Activated CD4-positive, alpha-beta T cell treated with anti-CD3 and anti-CD28 coated beads for 36 hours (primary cell): Measurements from ENCODE around the gene TRIOBP. TPM values are rescaled to one million over a fixed set of nuclear protein-coding genes. Genes with fewer than 3 reads are reported as not detected.
"Not testable (repeated sequence)": the region's sequence is repeated elsewhere in the genome, so short reads cannot be mapped to it uniquely, and the experiment has no call there.

Experiments used
- ATAC-seq: fragments of 200-7000 bp; cut with Tn5 transposase; one replicate; pipeline ENCODE4 v1.10.0; 2021; ENCODE audit warnings: mild to moderate bottlenecking, moderate library complexity
- CTCF ChIA-PET: fragments of 350-600 bp; sonication (Branson Sonifier 250); formaldehyde crosslinking; loops from one replicate; lab custom pipeline; 2021; ENCODE audit warnings: antibody characterized with exemption; lab: Charles Lee
- POLR2A ChIA-PET: fragments of 350-600 bp; sonication (Branson Sonifier 250); formaldehyde crosslinking; loops from one replicate; lab custom pipeline; 2021; ENCODE audit warnings: antibody characterized with exemption, inconsistent platforms; lab: Charles Lee
- DNase-seq: peaks from one replicate; pipeline ENCODE4 v3.0.0-alpha.2; 2020
- H3K27ac Mint-ChIP-seq: one replicate; pipeline ENCODE4 v1.8.0; 2021; ENCODE audit warnings: mixed read lengths
- H3K27me3 Mint-ChIP-seq: one replicate; pipeline ENCODE4 v1.8.0; 2021; ENCODE audit warnings: mixed read lengths
- H3K36me3 Mint-ChIP-seq: one replicate; pipeline ENCODE4 v1.8.0; 2021; ENCODE audit warnings: low read depth, mixed read lengths
- H3K4me1 Mint-ChIP-seq: one replicate; pipeline ENCODE4 v1.8.0; 2021; ENCODE audit warnings: mixed read lengths
- H3K4me3 Mint-ChIP-seq: one replicate; pipeline ENCODE4 v1.8.0; 2021; ENCODE audit warnings: mild to moderate bottlenecking, moderate library complexity, mixed read lengths
- H3K9me3 Mint-ChIP-seq: one replicate; pipeline ENCODE4 v1.8.0; 2021; ENCODE audit warnings: low read depth, mixed read lengths
- intact Hi-C, 2 experiments: fragments of 100-400 bp; cut with DNase I in 1 of 2; cut with micrococcal nuclease in 1 of 2; formaldehyde crosslinking; loops; one replicate each; pipeline versions ENCODE4 v1.14.2 to v1.15.1; 2022 to 2024; cut with DNase I, micrococcal nuclease
- total RNA-seq, 2 experiments: library from RNA; stranded (reverse); gene quantifications; one replicate each; pipeline ENCODE4 v1.2.3, GENCODE V29; 2021

The TRIOBP gene
- 10 to 100 TPM; 23.3 to 26.1 TPM for total RNA-seq

GRCh38 chr22:37696657-37697537 is at the start of gene TRIOBP:
Gene TRIOBP, plus strand, starts transcription at chr22:37697048. Its CDS starts 4,318 bp downstream, at chr22:37701366.
- ATAC-seq: peak; percentile 99
- H3K4me1 Mint-ChIP-seq: peaks cover 17% of the 10 kb centered on the region

GRCh38 chr22:37647317-37647716 is 49.5 kb upstream of the TRIOBP start:
- intact Hi-C loops: no loop called here
- DNase-seq: no peak
- CTCF ChIA-PET: interaction anchor here (1.2 to 1.5 kb wide), 3 partner anchors 10 to 34 kb away, joined by 3 to 5 read pairs (median 4); partner anchors contain the start of gene PDXP
- Mint-ChIP-seq H3K27me3 (no peaks in the 10 kb centered on the region), H3K4me3 (no peak overlapping the region), H3K4me1 (peaks cover 16% of the 10 kb centered on the region), H3K36me3 (peaks cover 49% of the 10 kb centered on the region), H3K9me3 (no peaks in the 10 kb centered on the region), H3K27ac (no peak overlapping the region)
- POLR2A ChIA-PET: interaction anchor here (0.6 kb wide), 1 partner anchor 15 kb away, joined by 6 read pairs; no protein-coding TSS in a partner anchor
- ATAC-seq: no peak

More at GRCh38 chr22:37696657-37697537, at the start of gene TRIOBP:
- Mint-ChIP-seq H3K27me3 (no peaks in the 10 kb centered on the region), H3K36me3 (peaks cover 23% of the 10 kb centered on the region), H3K27ac (peak within 1 kb of the TSS; percentile 67), H3K9me3 (no peaks in the 10 kb centered on the region), H3K4me3 (peak within 1 kb of the TSS; percentile 71)
- DNase-seq: peak; percentile 98
- ChIA-PET CTCF (interaction anchor here (0.6 to 3.0 kb wide), 4 partner anchors 17 to 359 kb away, joined by 3 to 23 read pairs (median 4); no protein-coding TSS in a partner anchor), POLR2A (interaction anchor here (0.6 kb wide), 1 partner anchor 73 kb away, joined by 9 read pairs; no protein-coding TSS in a partner anchor)
- intact Hi-C loops: loop anchor here in 1 of 2 experiments (1.0 to 2.0 kb wide), 4 partner anchors 49 to 110 kb away; partner anchors contain the start of genes GCAT and GGA1

- Mint-ChIP-seq H3K27me3 (no peaks in the 10 kb centered on the region), H3K4me3 (no peak overlapping the region), H3K9me3 (no peaks in the 10 kb centered on the region), H3K27ac (no peak overlapping the region), H3K36me3 (peaks cover 53% of the 10 kb centered on the region), H3K4me1 (peaks cover 9% of the 10 kb centered on the region)
- no peak for DNase-seq
- intact Hi-C loops: no loop called here
- no peak for ATAC-seq
- POLR2A ChIA-PET: interaction anchor here (0.6 kb wide), 1 partner anchor 14 kb away, joined by 6 read pairs; no protein-coding TSS in a partner anchor
- CTCF ChIA-PET: interaction anchor here (1.0 to 1.5 kb wide), 4 partner anchors 10 to 33 kb away, joined by 3 to 5 read pairs (median 4); partner anchors contain the start of gene PDXP
These were observed 48.9 kb upstream of the TRIOBP start for GRCh38 chr22:37647928-37648327.

- H3K4me3 Mint-ChIP-seq: no peak overlapping the region
- CTCF ChIA-PET: interaction anchor here (0.8 to 5.2 kb wide), 3 partner anchors 8 to 23 kb away, joined by 4 to 20 read pairs (median 5); no protein-coding TSS in a partner anchor
- POLR2A ChIA-PET: no interaction called here
- no peaks in the 10 kb centered on the region for H3K4me1 Mint-ChIP-seq
- no peak overlapping the region for H3K27ac Mint-ChIP-seq
- ATAC-seq (no peak), DNase-seq (no peak)
- no peaks in the 10 kb centered on the region for H3K9me3 Mint-ChIP-seq
- no peaks in the 10 kb centered on the region for H3K27me3 Mint-ChIP-seq
- intact Hi-C loops: no loop called here
- peaks cover 37% of the 10 kb centered on the region for H3K36me3 Mint-ChIP-seq
These were observed 46.2 kb upstream of the TRIOBP start for GRCh38 chr22:37650463-37651136.

GRCh38 chr22:37654563-37655251 is 42.1 kb upstream of the TRIOBP start:
- ATAC-seq: no peak
- H3K4me1 Mint-ChIP-seq: peaks cover 11% of the 10 kb centered on the region
- peak overlapping the region; percentile 19 for H3K27ac Mint-ChIP-seq
- ChIA-PET CTCF (interaction anchor here (5.2 to 5.4 kb wide), 2 partner anchors 12 to 18 kb away, joined by 20 to 36 read pairs; no protein-coding TSS in a partner anchor), POLR2A (no interaction called here)
- H3K4me3 Mint-ChIP-seq: no peak overlapping the region
- H3K27me3 Mint-ChIP-seq: no peaks in the 10 kb centered on the region
- no peaks in the 10 kb centered on the region for H3K9me3 Mint-ChIP-seq
- DNase-seq: no peak
- H3K36me3 Mint-ChIP-seq: peaks cover 23% of the 10 kb centered on the region
- intact Hi-C loops: no loop called here

- no peak overlapping the region for H3K27ac Mint-ChIP-seq
- CTCF ChIA-PET: interaction anchor here (5.2 to 8.6 kb wide), 3 partner anchors 11 to 17 kb away, joined by 20 to 98 read pairs (median 36); no protein-coding TSS in a partner anchor
- peaks cover 20% of the 10 kb centered on the region for H3K36me3 Mint-ChIP-seq
These were observed 41.6 kb upstream of the TRIOBP start for GRCh38 chr22:37655252-37655563.

GRCh38 chr22:37656583-37656982 is 40.3 kb upstream of the TRIOBP start:
- intact Hi-C loops, ATAC-seq, DNase-seq, H3K27me3 Mint-ChIP-seq, H3K4me3 Mint-ChIP-seq, H3K9me3 Mint-ChIP-seq, POLR2A ChIA-PET: not testable (repeated sequence)
- peaks cover 14% of the 10 kb centered on the region for H3K36me3 Mint-ChIP-seq
- peak overlapping the region; percentile 4 for H3K27ac Mint-ChIP-seq
- CTCF ChIA-PET: interaction anchor here (0.6 to 8.6 kb wide), 4 partner anchors 13 to 152 kb away, joined by 3 to 98 read pairs (median 20); no protein-coding TSS in a partner anchor
- peaks cover 30% of the 10 kb centered on the region for H3K4me1 Mint-ChIP-seq

More at GRCh38 chr22:37655252-37655563, 41.6 kb upstream of the TRIOBP start:
- ATAC-seq: no peak
- POLR2A ChIA-PET: no interaction called here
- intact Hi-C loops: no loop called here
- Mint-ChIP-seq H3K4me1 (peaks cover 16% of the 10 kb centered on the region), H3K27me3 (no peaks in the 10 kb centered on the region), H3K9me3 (no peaks in the 10 kb centered on the region), H3K4me3 (no peak overlapping the region)
- no peak for DNase-seq

- Mint-ChIP-seq H3K4me1 (peaks cover 31% of the 10 kb centered on the region), H3K9me3 (no peaks in the 10 kb centered on the region), H3K4me3 (peak overlapping the region; percentile 76), H3K27ac (peak overlapping the region; percentile 91), H3K36me3 (peaks cover 7% of the 10 kb centered on the region), H3K27me3 (no peaks in the 10 kb centered on the region)
- intact Hi-C loops: loop anchor here (1.0 to 2.0 kb wide), 11 partner anchors 15 to 296 kb away; partner anchors contain the start of genes C22orf23 (in 2 of the 2), NOL12 (in 2 of the 2), POLR2F (in 2 of the 2) and ANKRD54 (in 1 of the 2)
- CTCF ChIA-PET: interaction anchor here (0.6 to 8.6 kb wide), 16 partner anchors 9 to 206 kb away, joined by 3 to 98 read pairs (median 4); partner anchors contain the start of genes ANKRD54, GGA1 and NOL12
- ATAC-seq (no peak), DNase-seq (no peak)
- POLR2A ChIA-PET: interaction anchor here (0.6 to 2.6 kb wide), 13 partner anchors 11 to 150 kb away, joined by 3 to 16 read pairs (median 7); partner anchors contain the start of genes GCAT, GGA1 and LGALS1
These were observed 39.2 kb upstream of the TRIOBP start for GRCh38 chr22:37657590-37658132.

- ATAC-seq (peak; percentile 98), DNase-seq (peak; percentile 99)
- intact Hi-C loops: loop anchor here (1.0 to 2.0 kb wide), 11 partner anchors 16 to 295 kb away; partner anchors contain the start of genes C22orf23 (in 2 of the 2), NOL12 (in 2 of the 2), POLR2F (in 2 of the 2) and ANKRD54 (in 1 of the 2)
- H3K4me3 Mint-ChIP-seq: peak within 1 kb of the TSS; percentile 86
- ChIA-PET POLR2A (interaction anchor here (0.5 to 2.6 kb wide), 16 partner anchors 10 to 186 kb away, joined by 3 to 16 read pairs (median 6); partner anchors contain the start of genes ANKRD54, GCAT, GGA1 and LGALS1), CTCF (interaction anchor here (0.6 to 8.6 kb wide), 19 partner anchors 9 to 254 kb away, joined by 3 to 98 read pairs (median 4); partner anchors contain the start of genes ANKRD54, GGA1 and NOL12)
- no peaks in the 10 kb centered on the region for H3K9me3 Mint-ChIP-seq
- H3K36me3 Mint-ChIP-seq: peaks cover 2% of the 10 kb centered on the region
- no peaks in the 10 kb centered on the region for H3K27me3 Mint-ChIP-seq
- peak within 1 kb of the TSS; percentile 91 for H3K27ac Mint-ChIP-seq
- peaks cover 31% of the 10 kb centered on the region for H3K4me1 Mint-ChIP-seq
These were observed 38.4 kb upstream of the TRIOBP start, which contains the start of gene PDXP for GRCh38 chr22:37658133-37659065. Gene PDXP, plus strand, starts transcription at chr22:37658723. Its CDS starts 60 bp downstream, at chr22:37658783.
